CD4-positive, alpha-beta T cell (primary cell): Measurements from ENCODE around the gene DYSF. TPM values are rescaled to one million over a fixed set of nuclear protein-coding genes. Genes with fewer than 3 reads are reported as not detected.

ENCODE experiments used
- ATAC-seq: fragments of 200-7000 bp; cut with Tn5 transposase; one replicate; pipeline ENCODE4 v1.10.0; 2022; ENCODE audit warnings: mild to moderate bottlenecking; ENCODE audit not compliant: poor library complexity
- CTCF ChIA-PET: fragments of 350-600 bp; sonication (Branson Sonifier 250); formaldehyde crosslinking; loops from one replicate; lab custom pipeline; 2021; ENCODE audit warnings: antibody characterized with exemption, inconsistent platforms; lab: Charles Lee
- POLR2A ChIA-PET: fragments of 350-600 bp; sonication (Branson Sonifier 250); formaldehyde crosslinking; loops from one replicate; lab custom pipeline; 2021; ENCODE audit warnings: antibody characterized with exemption, inconsistent platforms; lab: Charles Lee
- DNase-seq, 14 experiments: peaks; one replicate each; pipeline ENCODE4 v3.0.0-alpha.2; 2013 to 2020; ENCODE audit warnings: mixed read lengths in 2 of 14
- H3K27ac ChIP-seq, 2 donors: one replicate each; pipeline versions ENCODE4 v1.5.1 to v1.7.0; 2013; ENCODE audit warnings: low read length in 2 of 2, low read depth in 1 of 2, mild to moderate bottlenecking in 1 of 2
- H3K27me3 ChIP-seq, 2 experiments: 1 replicate in 1 of 2; 2 replicates in 1 of 2; pipeline versions ENCODE4 v1.6.1 to v1.7.0; 2013; ENCODE audit warnings: low read length in 2 of 2, control low read depth in 1 of 2, mild to moderate bottlenecking in 1 of 2, moderate library complexity in 1 of 2; ENCODE audit not compliant: insufficient read depth in 2 of 2, control insufficient read depth in 1 of 2
- H3K36me3 ChIP-seq: one replicate; pipeline ENCODE4 v1.6.1; 2013; ENCODE audit warnings: low read length, control low read depth; ENCODE audit not compliant: insufficient read depth
- H3K4me1 ChIP-seq: one replicate; pipeline ENCODE4 v1.6.1; 2013; ENCODE audit warnings: low read length, control low read depth; ENCODE audit not compliant: insufficient read depth
- H3K4me3 ChIP-seq: one replicate; pipeline ENCODE4 v1.5.1; 2013; ENCODE audit warnings: mild to moderate bottlenecking, low read length, moderate library complexity
- H3K9me3 ChIP-seq, 2 experiments: 1 replicate in 1 of 2; 2 replicates in 1 of 2; pipeline versions ENCODE4 v1.6.1 to v1.7.0; 2013; ENCODE audit warnings: low read length in 2 of 2, mild to moderate bottlenecking in 2 of 2, control low read depth in 1 of 2, moderate library complexity in 1 of 2; ENCODE audit not compliant: control insufficient read depth in 1 of 2, insufficient read depth in 1 of 2
- H3K27ac Mint-ChIP-seq: one replicate; pipeline ENCODE4 v1.8.0; 2020; ENCODE audit warnings: mixed read lengths
- H3K27me3 Mint-ChIP-seq: one replicate; pipeline ENCODE4 v1.8.0; 2021; ENCODE audit warnings: mixed read lengths
- H3K36me3 Mint-ChIP-seq: one replicate; pipeline ENCODE4 v1.8.0; 2021; ENCODE audit warnings: low read depth, mixed read lengths
- H3K4me1 Mint-ChIP-seq: one replicate; pipeline ENCODE4 v1.8.0; 2021; ENCODE audit warnings: low read depth, mixed read lengths
- H3K4me3 Mint-ChIP-seq: one replicate; pipeline ENCODE4 v1.8.0; 2020; ENCODE audit warnings: mild to moderate bottlenecking, mixed read lengths
- H3K9me3 Mint-ChIP-seq: one replicate; pipeline ENCODE4 v1.8.0; 2020; ENCODE audit warnings: mixed read lengths
- intact Hi-C, 2 experiments: fragments of 100-400 bp; cut with DNase I in 1 of 2; cut with micrococcal nuclease in 1 of 2; formaldehyde crosslinking; loops; one replicate each; pipeline versions ENCODE4 v1.15.1 to v1.9.0; 2023 to 2025; cut with DNase I, micrococcal nuclease
- total RNA-seq, 174 experiments: library from RNA in 2 of 174; stranded (reverse) in 2 of 174; gene quantifications; one replicate each; pipeline ENCODE4 v1.2.3 and lab custom pipeline; 2021 to 2026
- TF ChIP-seq, protein P1 (sequence below): fragments of 200-600 bp; IDR thresholded peaks from one replicate; pipeline ENCODE4 v1.8.0; 2022; ENCODE audit warnings: antibody characterized with exemption, mild to moderate bottlenecking

The DYSF gene
- total RNA-seq, 2 experiments from 2014 or later = 0.27 to 0.31 TPM

DNA sequence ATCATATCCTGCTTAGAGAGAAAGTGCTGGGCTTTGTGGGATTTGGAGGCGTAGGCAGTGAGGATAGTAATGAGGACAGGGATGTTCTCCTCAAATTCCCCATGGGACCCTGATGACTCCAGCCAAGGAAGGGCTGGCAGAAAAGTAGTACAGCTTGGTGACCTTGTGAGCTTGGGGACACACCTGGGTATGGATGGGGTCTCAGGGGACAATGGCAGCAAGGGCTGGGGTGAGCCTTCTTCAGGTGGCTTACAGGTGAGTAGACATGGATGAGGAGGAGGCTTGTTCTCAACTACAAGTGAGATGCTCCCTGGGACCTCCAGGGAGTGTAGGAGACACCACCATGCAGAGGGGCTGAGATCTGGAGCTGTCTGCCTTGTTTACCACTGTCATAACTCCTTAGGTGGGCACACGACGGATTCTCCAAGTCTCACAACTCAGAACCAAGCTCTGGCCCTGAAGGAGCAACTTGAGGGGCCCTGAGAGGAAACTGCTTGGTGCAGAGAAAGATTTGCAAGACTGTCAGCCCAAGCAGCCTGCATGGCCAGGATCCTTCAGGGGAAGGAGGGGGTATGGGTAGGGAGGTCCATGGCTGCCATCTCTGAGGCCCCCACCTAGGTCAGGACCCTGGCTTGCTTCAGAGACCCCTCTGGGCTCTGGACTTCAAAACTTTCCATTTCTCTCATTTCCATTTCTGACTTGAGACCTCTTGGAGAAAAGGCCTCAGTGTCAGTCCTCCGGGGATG is 262.8 kb downstream of the DYSF start:
- DNase-seq (no peak), ATAC-seq (no peak)
- Mint-ChIP-seq H3K27me3 (peaks cover 26% of the 10 kb centered on the region), H3K27ac (no peak overlapping the region), H3K9me3 (no peaks in the 10 kb centered on the region), H3K36me3 (no peaks in the 10 kb centered on the region), H3K4me3 (no peak overlapping the region), H3K4me1 (no peaks in the 10 kb centered on the region)
- intact Hi-C loops = no loop called here
- Histone ChIP-seq H3K27me3 (no peaks in the 10 kb centered on the region), H3K4me3 (no peak overlapping the region), H3K36me3 (no peaks in the 10 kb centered on the region), H3K27ac (no peak overlapping the region), H3K9me3 (peaks cover 0 to 3% of the 10 kb centered on the region in 2 experiments), H3K4me1 (no peaks in the 10 kb centered on the region)
- ChIA-PET CTCF (no interaction called here), POLR2A (no interaction called here)
- TF ChIP-seq, protein P1, sequence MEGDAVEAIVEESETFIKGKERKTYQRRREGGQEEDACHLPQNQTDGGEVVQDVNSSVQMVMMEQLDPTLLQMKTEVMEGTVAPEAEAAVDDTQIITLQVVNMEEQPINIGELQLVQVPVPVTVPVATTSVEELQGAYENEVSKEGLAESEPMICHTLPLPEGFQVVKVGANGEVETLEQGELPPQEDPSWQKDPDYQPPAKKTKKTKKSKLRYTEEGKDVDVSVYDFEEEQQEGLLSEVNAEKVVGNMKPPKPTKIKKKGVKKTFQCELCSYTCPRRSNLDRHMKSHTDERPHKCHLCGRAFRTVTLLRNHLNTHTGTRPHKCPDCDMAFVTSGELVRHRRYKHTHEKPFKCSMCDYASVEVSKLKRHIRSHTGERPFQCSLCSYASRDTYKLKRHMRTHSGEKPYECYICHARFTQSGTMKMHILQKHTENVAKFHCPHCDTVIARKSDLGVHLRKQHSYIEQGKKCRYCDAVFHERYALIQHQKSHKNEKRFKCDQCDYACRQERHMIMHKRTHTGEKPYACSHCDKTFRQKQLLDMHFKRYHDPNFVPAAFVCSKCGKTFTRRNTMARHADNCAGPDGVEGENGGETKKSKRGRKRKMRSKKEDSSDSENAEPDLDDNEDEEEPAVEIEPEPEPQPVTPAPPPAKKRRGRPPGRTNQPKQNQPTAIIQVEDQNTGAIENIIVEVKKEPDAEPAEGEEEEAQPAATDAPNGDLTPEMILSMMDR = no peak

DNA sequence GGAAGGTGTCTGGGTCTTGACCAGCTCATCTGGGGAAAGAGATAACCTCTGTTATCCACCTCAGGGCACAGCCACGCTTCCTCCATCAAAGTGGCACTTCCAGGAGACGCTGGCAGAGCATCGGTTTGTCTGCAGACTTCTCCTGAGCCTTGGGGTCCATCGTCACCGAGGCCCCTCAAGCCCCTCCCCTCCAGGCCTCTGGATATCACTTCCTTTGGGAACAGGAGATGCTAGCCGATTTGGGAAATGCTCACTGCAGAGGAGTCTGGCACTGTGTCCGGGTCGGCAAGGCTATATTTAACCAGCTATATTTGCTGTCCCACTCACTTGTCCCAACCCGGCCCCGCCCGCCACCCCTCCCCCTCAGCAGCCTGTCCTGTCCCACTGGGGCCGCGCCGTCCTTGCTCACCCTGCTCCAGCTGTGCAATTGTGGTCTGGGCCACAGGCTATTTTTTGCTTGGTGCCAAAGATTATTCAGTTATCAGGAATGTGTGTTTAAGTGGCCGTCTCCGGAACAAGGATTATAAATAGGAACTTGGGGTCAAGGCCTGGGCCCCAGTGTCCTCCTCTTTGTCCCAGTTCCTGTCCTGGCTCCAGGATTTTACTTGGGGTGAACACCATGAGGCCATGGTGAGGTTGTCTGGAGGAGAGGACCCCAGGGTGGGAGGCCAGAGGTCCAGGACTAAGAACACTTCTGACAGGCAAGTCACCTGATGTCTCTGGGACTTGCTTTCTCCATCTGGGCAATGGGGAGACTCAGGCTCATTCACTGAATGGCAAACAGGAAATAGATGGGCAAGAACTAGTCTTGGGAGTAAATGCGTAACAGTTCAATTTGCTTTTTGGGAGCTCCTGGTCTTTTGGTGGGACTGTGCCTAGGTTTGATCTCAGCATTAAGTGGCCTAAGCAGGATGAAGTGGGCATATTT is 263.6 kb downstream of the DYSF start:
- ATAC-seq (no peak), DNase-seq (no peak)
- Histone ChIP-seq H3K36me3 (no peaks in the 10 kb centered on the region), H3K9me3 (peaks cover 0 to 3% of the 10 kb centered on the region in 2 experiments), H3K4me3 (no peak overlapping the region), H3K27me3 (no peaks in the 10 kb centered on the region), H3K4me1 (no peaks in the 10 kb centered on the region), H3K27ac (no peak overlapping the region)
- Mint-ChIP-seq H3K4me3 (no peak overlapping the region), H3K4me1 (no peaks in the 10 kb centered on the region), H3K27ac (no peak overlapping the region), H3K36me3 (no peaks in the 10 kb centered on the region), H3K27me3 (peaks cover 18% of the 10 kb centered on the region), H3K9me3 (no peaks in the 10 kb centered on the region)
- ChIA-PET POLR2A (no interaction called here), CTCF (no interaction called here)
- TF ChIP-seq, protein P1 = no peak
- intact Hi-C loops = no loop called here

DNA sequence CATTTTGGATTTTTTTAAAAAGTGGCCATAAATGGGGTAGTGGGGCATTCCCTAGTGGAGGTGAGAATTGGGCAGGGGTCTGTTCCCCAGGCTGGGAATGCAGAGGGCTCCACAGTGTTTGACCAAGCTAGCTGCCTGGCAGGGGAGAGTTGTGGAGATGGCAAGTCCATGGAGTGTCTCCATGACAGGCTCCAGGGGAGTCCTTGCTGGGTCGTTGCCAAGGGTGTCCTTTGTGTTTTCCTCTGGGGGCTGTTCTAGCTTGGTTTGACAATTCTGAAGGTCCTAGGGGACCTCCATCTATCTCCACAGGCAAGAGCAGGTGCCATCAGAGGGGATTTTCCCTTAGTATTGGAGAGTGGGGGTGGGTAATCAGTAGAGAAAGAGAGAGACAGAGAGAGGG is 265.3 kb downstream of the DYSF start:
- DNase-seq (no peak), ATAC-seq (no peak)
- H3K4me1 ChIP-seq = no peaks in the 10 kb centered on the region
- intact Hi-C loops = no loop called here
- Mint-ChIP-seq H3K9me3 (no peaks in the 10 kb centered on the region), H3K4me3 (no peak overlapping the region), H3K4me1 (no peaks in the 10 kb centered on the region), H3K27ac (no peak overlapping the region), H3K36me3 (no peaks in the 10 kb centered on the region), H3K27me3 (peaks cover 11% of the 10 kb centered on the region)
- H3K27me3 ChIP-seq = no peaks in the 10 kb centered on the region
- no peaks in the 10 kb centered on the region for H3K36me3 ChIP-seq
- H3K27ac ChIP-seq = no peak overlapping the region
- CTCF ChIA-PET = no interaction called here
- H3K4me3 ChIP-seq = no peak overlapping the region
- TF ChIP-seq, protein P1 = no peak
- POLR2A ChIA-PET = no interaction called here
- H3K9me3 ChIP-seq = peaks cover 0 to 3% of the 10 kb centered on the region in 2 experiments
